ENCODE results near the gene OR2M7.
"Not testable (repeated sequence)": the region's sequence is repeated elsewhere in the genome, so short reads cannot be mapped to it uniquely, and the experiment has no call there.

Gene OR2M7, protein sequence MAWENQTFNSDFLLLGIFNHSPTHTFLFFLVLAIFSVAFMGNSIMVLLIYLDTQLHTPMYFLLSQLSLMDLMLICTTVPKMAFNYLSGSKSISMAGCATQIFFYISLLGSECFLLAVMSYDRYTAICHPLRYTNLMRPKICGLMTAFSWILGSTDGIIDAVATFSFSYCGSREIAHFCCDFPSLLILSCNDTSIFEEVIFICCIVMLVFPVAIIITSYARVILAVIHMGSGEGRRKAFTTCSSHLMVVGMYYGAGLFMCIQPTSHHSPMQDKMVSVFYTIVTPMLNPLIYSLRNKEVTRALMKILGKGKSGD

DNA sequence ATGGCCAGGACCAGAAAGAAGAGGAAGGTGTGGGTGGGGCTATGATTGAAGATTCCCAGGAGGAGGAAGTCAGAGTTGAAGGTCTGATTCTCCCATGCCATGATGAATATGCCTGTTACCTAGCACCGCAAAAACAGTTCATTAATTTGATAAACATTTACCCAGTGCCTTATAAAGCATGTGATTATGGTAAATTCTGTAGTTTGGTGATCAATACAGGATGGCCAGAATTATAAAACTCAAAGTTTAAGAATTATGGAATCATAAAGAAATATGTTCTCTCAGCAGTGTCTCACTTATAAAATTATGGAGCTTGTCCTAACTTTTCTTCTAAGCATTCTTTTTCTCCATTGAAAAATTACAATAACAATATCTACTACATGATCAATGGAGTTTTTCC is at the start of gene OR2M7:
TSS of gene OR2M7 (minus strand) at position 101 of the 400 bp plus-strand sequence. CDS start at position 101, 0 bp downstream.
- ATAC-seq = no peak

DNA sequence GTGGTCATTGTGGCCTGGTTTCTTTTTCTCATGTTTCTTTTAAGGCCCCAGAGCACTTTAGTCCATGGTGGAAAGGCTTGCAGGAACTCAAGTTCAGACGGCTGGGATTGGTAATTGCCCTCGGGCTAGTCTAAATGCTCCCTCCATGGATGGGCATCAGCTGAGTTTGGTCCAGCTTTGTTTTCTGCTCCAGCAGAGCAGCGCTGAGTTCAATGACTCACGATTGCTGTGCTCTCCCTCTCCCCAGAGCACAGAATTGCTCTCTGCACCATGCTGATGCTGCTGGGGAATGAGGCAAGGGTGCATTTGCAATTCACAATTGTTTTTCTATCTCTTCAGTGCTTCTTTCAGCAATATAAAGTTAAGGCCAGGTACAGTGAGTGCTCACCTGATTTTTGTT is 49.4 kb upstream of the OR2M7 start:
- no peak for DNase-seq
- ATAC-seq = no peak

More for the DNA sequence above, at the start of gene OR2M7:
- no peak for DNase-seq

DNA sequence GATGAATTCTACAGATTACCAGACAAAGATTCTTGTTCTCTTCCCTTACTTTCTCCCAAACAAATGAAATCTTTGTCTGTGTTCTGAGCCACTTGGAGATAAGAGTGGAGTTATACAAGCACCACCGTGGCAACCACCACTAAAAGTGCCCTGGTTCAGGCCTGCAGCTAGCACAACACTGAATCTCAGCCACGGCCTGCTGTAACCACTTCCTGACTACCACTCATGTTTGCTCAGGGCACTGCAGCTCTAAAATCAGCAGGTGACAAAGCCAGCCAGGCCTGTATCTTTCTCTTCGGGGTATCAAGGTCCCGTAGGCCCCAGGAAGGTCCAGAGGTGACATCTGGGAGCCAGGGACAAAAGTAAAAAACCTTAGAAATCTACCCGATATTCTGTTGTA is 48.0 kb upstream of the OR2M7 start:
- no peak for ATAC-seq
- DNase-seq = no peak

DNA sequence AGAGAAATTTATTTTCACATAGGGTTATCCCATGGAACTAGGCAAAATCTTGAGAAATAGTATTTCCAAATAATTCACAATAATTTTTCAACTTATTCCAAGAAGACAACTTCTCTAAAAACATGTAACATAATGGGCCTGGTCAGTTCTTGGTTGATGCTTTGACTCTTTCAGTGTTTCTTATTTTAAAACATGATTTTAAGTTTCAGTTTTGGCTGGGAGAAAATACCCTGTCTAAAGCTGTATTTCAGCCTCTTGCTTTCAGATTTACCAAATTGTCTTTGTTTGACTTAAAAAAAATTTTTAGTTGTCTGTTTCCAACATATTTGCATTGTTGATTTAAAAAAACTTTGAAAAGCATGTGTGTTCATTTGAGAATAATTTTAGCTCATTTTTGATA is 42.2 kb upstream of the OR2M7 start:
- ATAC-seq (no peak), DNase-seq (no peak)

DNA sequence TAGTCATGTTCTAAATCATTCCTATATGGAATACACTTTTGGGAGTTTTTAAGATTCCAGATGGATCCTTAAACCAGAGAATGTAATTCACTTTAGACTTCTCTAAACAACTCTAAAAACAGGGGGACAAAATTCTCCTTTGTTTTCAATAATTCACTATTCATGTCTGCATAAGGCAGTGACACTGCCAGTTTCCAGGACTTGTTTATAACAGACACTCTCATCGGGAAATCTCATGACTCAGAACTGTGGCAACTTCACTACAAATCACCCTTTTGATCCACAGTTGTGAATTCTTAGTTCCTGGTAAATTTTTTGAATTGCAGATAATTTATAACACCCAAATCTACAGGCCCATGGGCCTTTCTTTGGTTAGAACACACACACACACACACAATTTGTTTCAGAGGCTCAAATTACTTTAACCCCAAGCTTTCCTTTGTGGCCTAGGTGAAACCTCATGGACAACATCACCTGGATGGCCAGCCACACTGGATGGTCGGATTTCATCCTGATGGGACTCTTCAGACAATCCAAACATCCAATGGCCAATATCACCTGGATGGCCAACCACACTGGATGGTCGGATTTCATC is 36.9 kb upstream of the OR2M7 start, which contains the start of gene OR2T4:
TSS of gene OR2T4 (plus strand) at position 545 of the 595 bp plus-strand sequence. CDS start at position 545, 0 bp downstream.
- ATAC-seq (no peak), DNase-seq (no peak)

DNA sequence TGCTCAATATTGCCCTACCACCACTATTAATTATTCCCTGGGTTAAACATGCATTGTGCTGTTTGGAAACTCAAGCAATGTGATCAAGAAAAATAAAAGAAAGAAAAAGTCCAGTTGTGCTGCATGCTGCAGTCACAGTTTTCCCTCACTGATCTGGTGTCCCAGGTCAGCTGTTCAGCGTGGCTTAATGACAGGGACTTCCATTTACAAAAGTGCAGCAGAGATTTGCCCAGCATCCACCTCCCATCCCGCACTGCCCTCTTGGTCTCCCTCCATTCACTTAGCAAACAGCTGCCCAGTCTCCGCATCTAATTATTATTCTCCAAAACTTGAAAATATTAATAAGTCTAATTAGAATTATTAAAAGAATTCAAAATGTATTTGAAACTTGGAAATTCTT is 35.0 kb upstream of the OR2M7 start:
- DNase-seq (no peak), ATAC-seq (no peak)

DNA sequence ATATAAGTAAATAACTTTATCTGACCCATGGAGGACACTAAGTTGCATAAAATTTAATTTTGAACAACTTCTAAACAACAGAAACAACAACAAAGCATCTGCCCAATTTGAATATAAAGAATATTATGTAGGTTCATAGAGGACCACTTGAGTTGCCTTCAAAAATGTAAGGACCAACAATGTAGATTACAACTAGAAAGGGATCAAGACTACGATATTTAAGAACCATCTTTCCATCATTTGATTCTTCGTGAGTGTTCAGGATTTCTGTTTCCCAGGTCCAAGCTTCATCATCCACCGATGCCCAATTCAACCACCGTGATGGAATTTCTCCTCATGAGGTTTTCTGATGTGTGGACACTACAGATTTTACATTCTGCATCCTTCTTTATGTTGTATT is 24.1 kb upstream of the OR2M7 start, which contains the start of gene OR14C36:
TSS of gene OR14C36 (plus strand) at position 301 of the 400 bp plus-strand sequence. CDS start at position 301, 0 bp downstream.
- DNase-seq = no peak
- ATAC-seq = no peak

DNA sequence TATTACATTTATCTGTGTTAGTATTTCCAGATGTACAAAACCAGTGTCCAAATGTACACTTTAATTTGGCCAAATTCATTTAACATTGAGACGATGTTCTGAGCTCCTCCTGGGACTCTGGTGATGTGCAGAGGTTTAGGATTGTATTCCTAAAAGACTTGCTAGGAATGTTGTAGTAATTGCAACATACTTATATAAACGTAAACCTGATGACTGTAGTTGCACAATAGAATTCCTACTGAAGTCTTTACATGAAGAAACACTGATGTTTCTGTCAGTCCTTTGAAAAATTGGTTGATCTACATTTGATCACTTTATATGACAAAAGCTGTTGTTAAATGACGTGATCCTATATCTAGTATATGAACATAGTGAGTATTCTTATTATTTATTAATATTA is 19.1 kb upstream of the OR2M7 start:
- DNase-seq (no peak), ATAC-seq (no peak)

DNA sequence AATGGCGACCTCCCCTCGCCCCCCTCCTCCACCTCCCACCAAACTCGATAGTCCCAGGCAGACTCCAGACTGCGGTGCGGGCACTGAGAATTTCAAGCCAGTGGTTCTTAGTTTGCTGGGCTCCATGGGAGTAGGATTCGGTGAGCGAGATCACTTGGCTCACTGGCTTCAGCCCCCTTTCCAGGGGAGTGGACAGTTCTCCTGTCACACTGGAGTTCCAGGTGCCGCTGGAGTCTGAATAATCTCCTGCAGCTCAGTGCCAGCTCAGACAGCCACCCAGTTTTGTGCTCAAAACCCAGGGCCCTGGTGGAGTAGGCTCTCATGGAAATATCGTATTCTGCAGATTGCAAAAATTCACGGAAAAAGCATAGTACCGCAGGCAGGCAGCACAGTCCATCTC is 7.6 kb downstream of the OR2M7 start:
- no peak for ATAC-seq

DNA sequence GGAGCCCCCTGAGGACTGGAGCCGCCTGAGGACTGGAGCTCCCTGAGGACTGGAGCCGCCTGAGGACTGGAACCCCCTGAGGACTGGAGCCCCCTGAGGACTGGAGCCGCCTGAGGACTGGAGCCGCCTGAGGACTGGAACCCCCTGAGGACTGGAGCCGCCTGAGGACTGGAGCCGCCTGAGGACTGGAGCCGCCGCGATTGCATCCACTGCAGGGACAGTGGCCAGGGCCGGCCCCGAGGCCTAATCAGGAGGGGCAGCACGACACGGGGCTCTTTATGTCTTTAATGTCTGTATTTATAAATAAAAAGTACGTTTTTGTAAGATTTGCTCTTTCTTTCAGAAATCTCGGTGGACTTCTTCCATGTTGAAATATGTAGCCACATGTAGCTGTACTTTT is 17.6 kb downstream of the OR2M7 start:
- ATAC-seq, DNase-seq: not testable (repeated sequence)

More for the DNA sequence above, 7.6 kb downstream of the OR2M7 start:
- no peak for DNase-seq

DNA sequence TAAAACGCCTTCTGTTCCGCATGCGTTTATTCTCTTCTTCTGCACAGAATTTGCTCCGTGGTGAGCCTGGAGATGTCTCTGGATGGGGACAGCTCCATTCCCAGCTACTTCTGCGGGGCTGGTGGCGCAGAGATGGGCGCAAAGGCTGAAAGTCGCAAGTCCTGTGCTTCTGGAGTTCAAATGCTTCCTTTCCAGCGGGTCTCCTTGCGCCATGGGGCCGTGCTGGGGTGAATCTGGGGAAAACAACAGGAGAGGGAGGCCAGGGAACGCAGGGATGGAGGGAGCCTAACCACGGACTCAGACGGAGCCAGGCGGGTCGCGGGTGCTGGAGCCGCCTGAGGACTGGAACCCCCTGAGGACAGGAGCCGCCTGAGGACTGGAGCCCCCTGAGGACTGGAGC is 18.3 kb downstream of the OR2M7 start:
- no peak for DNase-seq
- no peak for ATAC-seq

DNA sequence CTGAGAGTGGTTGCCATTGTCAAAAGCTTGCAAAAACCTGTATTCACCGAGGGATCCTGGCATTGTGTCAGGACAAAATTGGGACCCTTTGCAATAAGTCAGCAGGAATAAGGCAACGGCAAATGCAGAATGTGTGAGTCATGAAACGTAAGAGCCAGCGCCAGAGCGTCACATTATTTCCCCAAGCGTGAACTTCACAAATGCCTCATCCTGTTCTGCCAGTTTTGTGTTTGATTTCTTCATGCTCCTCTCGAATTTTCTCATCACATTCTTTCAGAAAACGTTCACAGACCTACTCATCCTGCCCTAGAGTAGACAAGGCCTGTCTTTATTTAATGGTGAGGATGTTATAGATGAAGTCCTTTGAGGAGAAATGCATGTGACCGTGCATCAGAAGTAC is 18.7 kb downstream of the OR2M7 start:
- ATAC-seq = not testable (repeated sequence)

DNA sequence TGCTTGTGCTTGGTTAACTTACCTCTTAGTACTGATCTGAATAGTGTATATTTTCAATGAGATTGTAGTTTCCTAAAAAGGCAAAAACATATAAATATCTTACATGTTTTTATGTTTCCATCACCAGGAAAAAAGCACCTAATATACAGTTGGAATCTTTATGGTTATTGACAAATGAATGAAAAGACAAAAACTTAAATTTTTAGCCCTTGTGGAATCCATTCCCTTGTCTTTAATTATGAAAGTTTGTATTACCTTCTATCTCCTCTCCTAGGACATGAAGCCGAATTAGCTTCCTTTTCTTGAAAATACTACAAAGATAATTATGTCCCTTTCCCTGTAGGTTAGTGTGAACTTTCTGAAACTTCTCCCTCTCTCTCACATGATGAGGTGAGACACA is 21.0 kb downstream of the OR2M7 start, which contains the start of gene OR2T12:
TSS of gene OR2T12 (minus strand) at position 101 of the 400 bp plus-strand sequence. CDS start 7,846 bp downstream, outside the sequence.
- DNase-seq (no peak), ATAC-seq (no peak)

More for the DNA sequence above, 18.7 kb downstream of the OR2M7 start:
- not testable (repeated sequence) for DNase-seq

DNA sequence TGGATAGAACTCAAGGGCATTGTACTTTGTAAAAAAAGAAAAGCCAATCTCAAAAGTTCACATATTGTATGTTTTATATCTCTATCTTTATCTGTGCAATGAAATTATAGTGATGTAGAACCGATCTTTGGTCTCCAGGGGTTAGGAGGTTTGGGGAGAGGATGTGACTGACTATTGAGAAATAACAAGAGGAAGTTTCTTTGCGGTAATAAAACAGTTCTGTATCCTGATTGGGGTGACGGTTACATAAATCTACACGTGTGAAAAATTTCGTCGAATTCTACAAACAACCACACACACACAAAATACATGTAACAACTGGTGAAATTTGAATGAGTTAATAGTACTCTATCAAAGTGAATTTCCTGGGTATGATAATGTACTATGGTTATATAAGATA is 36.0 kb downstream of the OR2M7 start:
- ATAC-seq = no peak
- DNase-seq = no peak

DNA sequence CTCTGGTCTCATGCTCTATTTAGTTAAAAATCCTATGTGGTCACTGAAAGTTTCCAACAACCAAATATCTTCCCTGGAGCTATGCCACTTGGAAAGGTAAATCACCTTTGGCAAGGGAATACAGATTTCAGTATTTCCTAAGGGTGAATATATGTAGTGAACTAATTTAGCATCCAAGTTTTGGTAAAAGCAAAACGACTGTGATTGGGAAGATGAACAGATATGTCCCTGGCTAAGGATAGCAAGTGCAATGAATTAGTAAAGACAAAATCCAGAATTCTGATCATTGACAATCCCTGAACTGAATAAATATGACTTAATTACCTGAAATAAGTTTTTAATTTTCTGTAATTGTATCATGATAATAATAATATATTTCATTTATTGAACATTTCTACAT is 46.5 kb downstream of the OR2M7 start, which contains the start of gene OR2T33:
TSS of gene OR2T33 (minus strand) at position 101 of the 400 bp plus-strand sequence. CDS start 4,162 bp downstream, outside the sequence.
- no peak for DNase-seq
- ATAC-seq = no peak

Data from stimulated activated naive CD8-positive, alpha-beta T cell treated with anti-CD3 and anti-CD28 coated beads, Interleukin-15, Interleukin-2, amounts not matched to agents 100 U/mL and 50 U/mL, for 24 hours (primary cell).